NCI-H345 treated with DMSO at 0.1 percent for 48 hours (cell line): ENCODE measurements around the gene FLNB.

ENCODE experiments used
- DNase-seq: peaks from one replicate; lab custom pipeline; 2025; ENCODE audit not compliant: unreplicated experiment; lab: John Stamatoyannopoulos, UW

The FLNB gene

GRCh38 chr3:58028902-58029301 is 20.7 kb downstream of the FLNB start:
- no peak for DNase-seq

- no peak for DNase-seq
Observed at GRCh38 chr3:58029842-58030584, 21.8 kb downstream of the FLNB start.

GRCh38 chr3:58032186-58032585 is 24.0 kb downstream of the FLNB start:
- DNase-seq, result no peak

GRCh38 chr3:58034738-58035523 is 26.7 kb downstream of the FLNB start:
- DNase-seq, result no peak

- DNase-seq, result no peak
Observed at GRCh38 chr3:58035524-58036255, 27.5 kb downstream of the FLNB start.

GRCh38 chr3:58036293-58037032 is 28.2 kb downstream of the FLNB start:
- no peak for DNase-seq

GRCh38 chr3:58037141-58037910 is 29.1 kb downstream of the FLNB start:
- DNase-seq, result no peak

GRCh38 chr3:58038675-58039292 is 30.6 kb downstream of the FLNB start:
- DNase-seq, result no peak

- no peak for DNase-seq
Observed at GRCh38 chr3:58039601-58040000, 31.4 kb downstream of the FLNB start.

- DNase-seq, result no peak
Observed at GRCh38 chr3:58041182-58041825, 33.1 kb downstream of the FLNB start.

- DNase-seq, result no peak
Observed at GRCh38 chr3:58041826-58042324, 33.7 kb downstream of the FLNB start.

- DNase-seq, result no peak
Observed at GRCh38 chr3:58042947-58043707, 34.9 kb downstream of the FLNB start.

- no peak for DNase-seq
Observed at GRCh38 chr3:58043933-58044332, 35.7 kb downstream of the FLNB start.

GRCh38 chr3:58044691-58045483 is 36.7 kb downstream of the FLNB start:
- no peak for DNase-seq

GRCh38 chr3:58047826-58048225 is 39.6 kb downstream of the FLNB start:
- DNase-seq, result no peak

- DNase-seq, result no peak
Observed at GRCh38 chr3:58048301-58048700, 40.1 kb downstream of the FLNB start.

GRCh38 chr3:58049143-58049785 is 41.0 kb downstream of the FLNB start:
- no peak for DNase-seq
